H9 (cell line): Measurements from ENCODE around the gene NRG3. TPM values are rescaled to one million over a fixed set of nuclear protein-coding genes. Genes with fewer than 3 reads are reported as not detected.

Experiments used
- DNase-seq: peaks from one replicate; pipeline ENCODE4 v3.0.0-alpha.2; 2017
- H2AFZ ChIP-seq: one replicate; pipeline ENCODE4 v1.6.1; 2013; ENCODE audit warnings: mild to moderate bottlenecking, low read length, control low read depth, moderate library complexity
- H2AK5ac ChIP-seq: 2 replicates; pipeline ENCODE4 v1.6.1; 2013; ENCODE audit warnings: low read length, control low read depth, mixed read lengths; ENCODE audit not compliant: insufficient read length
- H2BK120ac ChIP-seq: one replicate; pipeline ENCODE4 v1.6.1; 2013; ENCODE audit warnings: low read depth, mild to moderate bottlenecking, low read length, control low read depth, inconsistent platforms; ENCODE audit not compliant: poor library complexity, severe bottlenecking
- H2BK12ac ChIP-seq: 2 replicates; pipeline ENCODE4 v1.6.1; 2013; ENCODE audit warnings: low read length, control low read depth, mixed read lengths, low read depth; ENCODE audit not compliant: insufficient read length
- H2BK15ac ChIP-seq: 2 replicates; pipeline ENCODE4 v1.6.1; 2013; ENCODE audit warnings: low read depth, low read length, control low read depth
- H2BK20ac ChIP-seq: one replicate; pipeline ENCODE4 v1.6.1; 2013; ENCODE audit warnings: low read depth, mild to moderate bottlenecking, low read length, control low read depth, inconsistent platforms; ENCODE audit not compliant: poor library complexity, severe bottlenecking
- H2BK5ac ChIP-seq: 2 replicates; pipeline ENCODE4 v1.6.1; 2013; ENCODE audit warnings: low read length, control low read depth, mixed read lengths; ENCODE audit not compliant: insufficient read length
- H3K14ac ChIP-seq: 2 replicates; pipeline ENCODE4 v1.6.1; 2013; ENCODE audit warnings: low read length, control low read depth; ENCODE audit not compliant: insufficient read depth
- H3K18ac ChIP-seq: 2 replicates; pipeline ENCODE4 v1.6.1; 2013; ENCODE audit warnings: low read depth, mild to moderate bottlenecking, mixed read lengths, low read length, control low read depth; ENCODE audit not compliant: insufficient read length
- H3K23ac ChIP-seq: 2 replicates; pipeline ENCODE4 v1.6.1; 2013; ENCODE audit warnings: low read length, control low read depth, mixed read lengths, low read depth; ENCODE audit not compliant: insufficient read length
- H3K23me2 ChIP-seq: 2 replicates; pipeline ENCODE4 v1.6.1; 2013; ENCODE audit warnings: low read depth, mild to moderate bottlenecking, mixed read lengths, low read length, control low read depth; ENCODE audit not compliant: insufficient read length, poor library complexity, severe bottlenecking
- H3K27ac ChIP-seq: 2 replicates; pipeline ENCODE4 v1.5.1; 2013; ENCODE audit warnings: low read length, control low read depth, mixed read lengths, low read depth; ENCODE audit not compliant: insufficient read length
- H3K27me3 ChIP-seq: 2 replicates; pipeline ENCODE4 v1.6.1; 2013; ENCODE audit warnings: low read length, control low read depth, inconsistent platforms; ENCODE audit not compliant: insufficient read depth
- H3K4ac ChIP-seq: 2 replicates; pipeline ENCODE4 v1.6.1; 2013; ENCODE audit warnings: low read depth, mild to moderate bottlenecking, control low read depth, inconsistent platforms, low read length, moderate library complexity
- H3K4me1 ChIP-seq: 2 replicates; pipeline ENCODE4 v1.6.1; 2013; ENCODE audit warnings: low read length, control low read depth, inconsistent platforms; ENCODE audit not compliant: insufficient read depth
- H3K4me2 ChIP-seq: 2 replicates; pipeline ENCODE4 v1.6.1; 2013; ENCODE audit warnings: low read length, control low read depth, mixed read lengths; ENCODE audit not compliant: insufficient read length, insufficient read depth
- H3K56ac ChIP-seq: 2 replicates; pipeline ENCODE4 v1.6.1; 2013; ENCODE audit warnings: low read depth, mild to moderate bottlenecking, mixed read lengths, low read length, control low read depth; ENCODE audit not compliant: insufficient read length
- H3K79me1 ChIP-seq: 2 replicates; pipeline ENCODE4 v1.6.1; 2013; ENCODE audit warnings: low read depth, mild to moderate bottlenecking, moderate library complexity, low read length, control low read depth, inconsistent platforms; ENCODE audit not compliant: insufficient read depth, poor library complexity, severe bottlenecking
- H3K79me2 ChIP-seq: 2 replicates; pipeline ENCODE4 v1.6.1; 2013; ENCODE audit warnings: low read length, control low read depth, inconsistent platforms; ENCODE audit not compliant: insufficient read depth
- H3K9ac ChIP-seq: 2 replicates; pipeline ENCODE4 v1.6.1; 2013; ENCODE audit warnings: low read length, control low read depth, mixed read lengths; ENCODE audit not compliant: insufficient read length; ENCODE audit errors: extremely low read depth
- H3K9me3 ChIP-seq: one replicate; pipeline ENCODE4 v1.6.1; 2013; ENCODE audit warnings: low read depth, low read length, inconsistent platforms; ENCODE audit not compliant: control insufficient read depth
- H3T11ph ChIP-seq: one replicate; pipeline ENCODE4 v1.6.1; 2013; ENCODE audit warnings: mild to moderate bottlenecking, low read length, control low read depth, inconsistent platforms
- H4K20me1 ChIP-seq: one replicate; pipeline ENCODE4 v1.6.1; 2013; ENCODE audit not compliant: control insufficient read depth, insufficient read length, insufficient read depth
- H4K5ac ChIP-seq: 2 replicates; pipeline ENCODE4 v1.6.1; 2013; ENCODE audit warnings: low read depth, mild to moderate bottlenecking, mixed read lengths, low read length, control low read depth; ENCODE audit not compliant: insufficient read length
- H4K8ac ChIP-seq: replicated peaks from 2 replicates; pipeline ENCODE4 v1.6.1; 2013; ENCODE audit warnings: low read length, control low read depth, mixed read lengths, low read depth; ENCODE audit not compliant: insufficient read length
- H4K91ac ChIP-seq: 2 replicates; pipeline ENCODE4 v1.6.1; 2013; ENCODE audit warnings: low read depth, mild to moderate bottlenecking, moderate library complexity, mixed read lengths, low read length, control low read depth; ENCODE audit not compliant: insufficient read length
- H3K27ac Mint-ChIP-seq, 3 experiments: 2 replicates in 2 of 3; 3 replicates in 1 of 3; pipeline ENCODE4 v1.8.0; 2020 to 2021; ENCODE audit warnings: mixed read lengths in 3 of 3, mild to moderate bottlenecking in 1 of 3, moderate library complexity in 1 of 3
- H3K27me3 Mint-ChIP-seq: 2 replicates; pipeline ENCODE4 v1.8.0; 2021; ENCODE audit warnings: low read depth, mild to moderate bottlenecking, moderate library complexity, mixed read lengths
- H3K36me3 Mint-ChIP-seq, 3 experiments: 2 replicates in 2 of 3; 3 replicates in 1 of 3; pipeline ENCODE4 v1.8.0; 2020 to 2021; ENCODE audit warnings: low read depth in 3 of 3, mixed read lengths in 3 of 3; ENCODE audit not compliant: insufficient read depth in 1 of 3
- H3K4me1 Mint-ChIP-seq, 2 experiments: 2 replicates each; pipeline ENCODE4 v1.8.0; 2020; ENCODE audit warnings: mixed read lengths in 2 of 2
- H3K4me3 Mint-ChIP-seq, 2 experiments: 2 replicates in 1 of 2; 3 replicates in 1 of 2; pipeline ENCODE4 v1.8.0; 2020 to 2021; ENCODE audit warnings: mild to moderate bottlenecking in 2 of 2, mixed read lengths in 2 of 2, moderate library complexity in 1 of 2
- H3K9me3 Mint-ChIP-seq, 2 experiments: 2 replicates in 1 of 2; 3 replicates in 1 of 2; pipeline ENCODE4 v1.8.0; 2020; ENCODE audit warnings: mild to moderate bottlenecking in 2 of 2, mixed read lengths in 2 of 2, moderate library complexity in 1 of 2
- CTCF ChIP-seq: fragments of 200-600 bp; sonication (generic); conservative IDR thresholded peaks from 3 replicates; pipeline ENCODE4 v1.8.0; 2021; ENCODE audit warnings: antibody characterized with exemption, mild to moderate bottlenecking
- WGBS: extraction: QIAGEN DNeasy Blood & Tissue Kit; methylation state at CpG from one replicate; pipeline ENCODE4 v1.1.7; 2013; ENCODE audit warnings: missing lambda C conversion rate, low lambda C conversion rate, mixed read lengths; ENCODE audit not compliant: insufficient read length; ENCODE audit errors: extremely low coverage; 5-methylcytosine and 5-hydroxymethylcytosine counted together
- total RNA-seq: library from RNA; stranded (reverse); gene quantifications from 2 replicates; pipeline ENCODE4 v1.2.1, GENCODE V29; 2021

Gene NRG3
- total RNA-seq, 1 experiment from 2014 or later, result 1.6 TPM

- no peak overlapping the region for H3K23ac ChIP-seq
- no peak for DNase-seq
- H3K23me2 ChIP-seq, result no peaks in the 10 kb centered on the region
- no peak overlapping the region for H3T11ph ChIP-seq
- H3K27ac ChIP-seq, result no peak overlapping the region
- H3K27me3 Mint-ChIP-seq, result no peaks in the 10 kb centered on the region
- no peaks in the 10 kb centered on the region for H3K9me3 ChIP-seq
- H3K14ac ChIP-seq, result no peak overlapping the region
- H4K91ac ChIP-seq, result no peak overlapping the region
- no peaks in the 10 kb centered on the region for H4K20me1 ChIP-seq
- no peak overlapping the region for H3K4me2 ChIP-seq
- no peaks in the 10 kb centered on the region for H3K36me3 Mint-ChIP-seq
- H3K27ac Mint-ChIP-seq, result no peak overlapping the region
- H2BK120ac ChIP-seq, result no peak overlapping the region
- WGBS, result no CpG with 5 or more reads among the region's 3 CpGs
- no peak overlapping the region for H2BK12ac ChIP-seq
- H3K79me2 ChIP-seq, result no peaks in the 10 kb centered on the region
- H3K79me1 ChIP-seq, result no peaks in the 10 kb centered on the region
- no peak overlapping the region for H4K8ac ChIP-seq
- H3K4ac ChIP-seq, result no peak overlapping the region
- no peak overlapping the region for H2AFZ ChIP-seq
- no peak overlapping the region for H2BK5ac ChIP-seq
- H3K27me3 ChIP-seq, result no peaks in the 10 kb centered on the region
- TF ChIP-seq CTCF, result no peak
- H3K4me1 Mint-ChIP-seq, result peaks cover under 1 to 4% of the 10 kb centered on the region in 2 experiments
- H3K9me3 Mint-ChIP-seq, result no peaks in the 10 kb centered on the region; a peak in 1 of 5 replicates
- H2BK20ac ChIP-seq, result no peak overlapping the region
- no peak overlapping the region for H3K56ac ChIP-seq
- H3K9ac ChIP-seq, result no peak overlapping the region
- H2AK5ac ChIP-seq, result no peak overlapping the region
- H4K5ac ChIP-seq, result no peak overlapping the region
- peaks cover 1% of the 10 kb centered on the region for H3K4me1 ChIP-seq
- H2BK15ac ChIP-seq, result no peak overlapping the region
- no peak overlapping the region for H3K18ac ChIP-seq
- H3K4me3 Mint-ChIP-seq, result no peak overlapping the region
These were observed 992.1 kb downstream of the NRG3 start for GRCh38 chr10:82867056-82867455.
